EH (cell line): Measurements from ENCODE around the gene COQ3.
"Not testable (repeated sequence)": the region's sequence is repeated elsewhere in the genome, so short reads cannot be mapped to it uniquely, and the experiment has no call there.

Experiments
- DNase-seq: peaks from one replicate; pipeline ENCODE4 v3.0.0-alpha.2; 2015; ENCODE audit warnings: low read depth

COQ3 gene

GRCh38 chr6:99384507-99384906, 9.5 kb downstream of the COQ3 start:
- no peak for DNase-seq

DNA sequence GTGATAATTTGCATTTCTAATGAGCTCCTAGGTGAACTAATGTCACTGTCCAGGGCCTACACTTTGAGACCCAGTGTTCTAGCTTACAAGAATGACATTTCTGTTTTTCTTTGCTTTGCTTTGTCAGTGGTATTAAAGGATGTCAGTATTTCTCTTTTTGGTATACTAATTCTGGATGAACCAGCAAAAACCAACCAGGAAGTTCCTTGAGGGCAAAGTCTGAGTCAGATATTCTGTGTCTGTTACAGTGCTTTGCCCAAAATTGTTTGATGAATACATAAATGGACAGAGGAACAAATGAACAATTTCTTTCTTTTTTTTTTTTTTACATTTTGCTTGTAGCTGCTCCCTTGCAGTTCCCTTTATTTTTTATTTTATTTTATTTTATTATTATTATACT, 15.4 kb downstream of the COQ3 start:
- no peak for DNase-seq

- DNase-seq: no peak
Measured at GRCh38 chr6:99369533-99369932, 24.5 kb downstream of the COQ3 start.

GRCh38 chr6:99366852-99367251, 27.1 kb downstream of the COQ3 start:
- peak; percentile 9 for DNase-seq

GRCh38 chr6:99364026-99364425, 30.0 kb downstream of the COQ3 start:
- DNase-seq: no peak

DNA sequence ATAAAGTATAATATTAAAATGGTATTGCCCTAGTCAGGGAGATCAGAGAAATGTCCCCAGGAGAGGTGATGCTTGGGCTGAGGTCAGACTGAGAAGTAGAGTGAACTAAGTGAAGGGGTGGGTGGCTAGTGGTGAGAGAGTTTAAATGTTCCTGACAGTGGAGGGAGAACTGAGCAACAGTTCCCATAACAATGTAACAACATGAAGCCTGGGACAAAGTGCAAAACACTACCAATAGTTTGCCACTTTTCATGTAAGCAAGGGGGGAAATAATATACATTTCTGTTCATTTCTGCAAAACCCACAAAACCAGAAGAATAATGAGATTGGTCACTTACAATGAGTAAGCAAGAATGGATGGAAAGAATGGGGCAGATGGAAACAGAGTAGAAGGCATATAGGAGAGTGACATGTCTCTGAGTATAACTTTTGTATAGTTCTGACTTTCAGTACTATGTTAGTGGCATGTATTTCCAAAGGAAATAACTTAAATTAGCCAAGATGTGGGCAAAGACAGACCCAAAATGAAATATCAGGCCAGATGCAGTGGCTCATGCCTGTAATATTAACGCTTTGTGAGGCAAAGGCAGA, 31.2 kb downstream of the COQ3 start:
- DNase-seq: no peak

GRCh38 chr6:99359800-99360199, 34.2 kb downstream of the COQ3 start:
- no peak for DNase-seq

GRCh38 chr6:99356641-99357040, 37.4 kb downstream of the COQ3 start:
- no peak for DNase-seq

DNA sequence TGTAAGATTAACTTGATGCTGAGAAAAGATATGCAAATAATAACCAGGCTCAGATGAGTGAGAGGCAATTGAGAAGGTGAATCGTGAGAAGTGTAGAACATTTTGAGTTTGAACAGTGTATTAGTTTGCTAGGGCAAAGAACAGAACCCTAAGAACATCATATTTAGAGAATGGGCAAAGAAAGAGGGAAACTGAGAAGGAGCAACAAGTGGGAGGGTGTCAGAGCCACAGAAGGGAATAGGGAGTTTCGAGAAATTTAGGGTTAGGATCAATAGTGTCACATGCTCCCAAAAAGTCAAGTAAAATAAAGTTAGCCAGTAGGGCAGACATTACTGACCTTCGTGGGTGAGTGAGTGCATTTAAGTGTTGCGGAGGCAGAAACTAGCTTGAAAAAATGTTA, 39.0 kb downstream of the COQ3 start:
- no peak for DNase-seq

DNA sequence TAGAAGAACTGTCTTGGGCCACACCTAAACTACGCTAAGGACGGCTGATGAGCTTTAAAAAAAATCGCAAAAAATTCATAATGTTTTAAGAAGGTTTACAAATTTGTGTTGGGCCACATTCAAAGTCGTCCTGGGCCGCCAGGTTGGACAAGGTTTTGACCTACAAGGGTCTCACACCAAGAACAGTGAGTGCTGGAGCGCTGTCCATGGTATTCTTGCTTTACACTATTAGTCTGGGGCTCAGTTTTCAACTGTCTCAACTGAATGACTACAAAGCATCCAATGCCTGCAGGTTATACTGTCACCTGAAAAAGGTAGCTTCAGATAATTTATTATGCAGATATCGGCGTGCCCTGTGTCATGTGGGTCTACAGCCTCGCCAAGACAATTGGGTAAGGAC, 40.9 kb downstream of the COQ3 start:
- DNase-seq: peak; percentile 26

DNA sequence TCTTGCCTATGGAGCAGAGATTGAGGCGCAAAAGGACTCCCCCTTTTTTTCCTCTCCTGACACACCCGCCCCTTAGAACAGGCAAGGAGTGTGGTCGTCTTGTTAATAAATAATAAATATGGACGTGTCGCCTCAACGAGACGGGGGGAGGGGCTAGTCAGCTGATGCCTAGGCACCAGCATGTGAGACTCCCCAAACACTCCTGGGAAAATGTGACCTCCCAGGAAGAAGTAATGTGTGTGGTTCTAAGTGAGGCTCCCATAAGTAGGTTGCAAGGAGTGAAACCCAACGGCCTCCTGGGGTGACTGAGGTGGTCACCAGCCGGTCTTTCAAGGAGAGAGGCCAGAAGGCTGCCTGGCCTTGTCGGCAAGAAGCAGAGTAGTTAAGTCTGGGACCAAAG, 43.4 kb downstream of the COQ3 start:
- DNase-seq: no peak

- DNase-seq: peak; percentile 49
Measured at GRCh38 chr6:99349171-99350141, 44.5 kb downstream of the COQ3 start, which contains the start of gene FAXC. TSS of gene FAXC (minus strand) at chr6:99349674. CDS start at chr6:99349372, 302 bp downstream.

DNA sequence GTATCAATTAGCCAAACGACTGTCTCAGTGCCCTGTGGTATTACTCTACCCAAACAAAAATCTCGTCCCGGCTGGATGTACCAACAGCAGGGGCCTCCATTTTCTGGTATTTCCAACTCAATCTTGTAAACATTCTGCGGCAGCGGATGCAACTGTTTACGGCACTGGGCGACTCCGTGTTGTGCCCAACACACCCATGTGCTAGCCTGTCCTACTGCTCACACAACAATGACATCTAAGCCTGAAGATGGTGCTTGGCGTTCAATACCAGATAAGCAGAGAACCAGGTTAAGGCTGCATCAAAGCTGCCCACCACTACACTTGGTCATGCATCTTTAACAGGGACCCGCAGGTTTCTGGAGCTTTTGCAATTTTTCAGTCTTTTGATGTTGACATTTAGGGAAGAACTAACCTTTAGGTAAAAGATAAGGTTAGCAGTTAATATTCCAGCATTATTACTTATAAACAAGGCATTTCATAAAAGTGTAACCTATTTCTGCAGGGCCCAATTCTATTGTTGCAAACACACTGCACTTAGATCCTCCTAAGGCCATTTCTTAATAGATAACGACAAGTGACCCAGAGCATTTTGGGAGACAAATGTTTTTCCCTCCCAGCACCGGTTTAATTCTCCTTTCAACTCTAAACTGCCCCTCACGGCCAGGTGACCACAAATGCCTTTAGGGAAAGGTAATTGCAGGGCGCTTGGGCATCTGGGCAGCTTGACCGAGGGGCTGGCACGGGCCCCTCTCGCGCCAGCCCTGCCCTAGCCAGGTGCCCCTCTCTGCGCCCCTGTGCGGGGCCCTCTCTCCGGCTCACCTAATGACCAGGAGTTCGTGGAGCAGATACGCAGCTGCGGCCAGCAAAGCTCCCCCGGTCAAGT, 45.5 kb downstream of the COQ3 start:
- DNase-seq: no peak

DNA sequence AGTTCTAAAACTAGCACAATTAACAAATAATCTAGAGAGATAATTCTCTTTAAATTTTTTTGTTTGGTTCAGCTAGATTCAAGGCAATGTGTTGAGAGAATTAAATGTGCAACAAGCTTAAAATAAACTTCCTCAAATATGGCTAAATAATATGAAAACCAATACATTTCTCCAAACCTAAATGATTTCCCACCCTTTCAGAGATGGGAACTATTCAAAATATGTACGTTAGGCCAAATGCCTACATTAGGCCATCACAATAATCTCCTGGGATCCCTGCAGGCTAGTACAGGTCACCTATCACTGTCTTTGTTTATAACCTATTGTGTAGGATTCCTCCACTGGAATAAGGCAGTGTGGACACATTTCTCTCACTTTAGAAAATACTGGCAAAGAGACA, 46.2 kb downstream of the COQ3 start:
- DNase-seq: no peak

DNA sequence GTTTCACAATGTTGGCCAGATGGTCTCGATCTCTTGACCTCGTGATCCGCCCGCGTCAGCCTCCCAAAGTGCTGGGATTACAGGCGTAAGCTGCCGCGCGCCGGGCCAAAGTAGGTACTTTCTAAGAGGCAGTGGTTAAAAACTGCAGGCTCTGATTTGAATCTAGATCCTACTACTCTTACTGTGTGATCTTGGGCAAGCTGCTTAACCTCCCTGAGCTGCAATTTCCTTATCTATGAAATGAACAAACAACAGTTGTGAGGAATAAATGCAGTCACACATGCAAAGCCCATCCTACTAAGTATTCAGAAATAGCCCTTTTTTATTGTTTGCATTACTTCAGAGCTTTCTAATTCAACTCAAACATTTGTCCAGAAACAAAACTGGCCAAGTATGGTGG, 47.4 kb downstream of the COQ3 start:
- DNase-seq: no peak

- DNase-seq: no peak
Measured at GRCh38 chr6:99345164-99345563, 48.8 kb downstream of the COQ3 start.

GRCh38 chr6:99344289-99344688, 49.7 kb downstream of the COQ3 start:
- peak; percentile 73 for DNase-seq

- DNase-seq: no peak
Measured at GRCh38 chr6:99341862-99342455, 52.0 kb downstream of the COQ3 start.

- DNase-seq: no peak
Measured at GRCh38 chr6:99338188-99338587, 55.8 kb downstream of the COQ3 start.

DNA sequence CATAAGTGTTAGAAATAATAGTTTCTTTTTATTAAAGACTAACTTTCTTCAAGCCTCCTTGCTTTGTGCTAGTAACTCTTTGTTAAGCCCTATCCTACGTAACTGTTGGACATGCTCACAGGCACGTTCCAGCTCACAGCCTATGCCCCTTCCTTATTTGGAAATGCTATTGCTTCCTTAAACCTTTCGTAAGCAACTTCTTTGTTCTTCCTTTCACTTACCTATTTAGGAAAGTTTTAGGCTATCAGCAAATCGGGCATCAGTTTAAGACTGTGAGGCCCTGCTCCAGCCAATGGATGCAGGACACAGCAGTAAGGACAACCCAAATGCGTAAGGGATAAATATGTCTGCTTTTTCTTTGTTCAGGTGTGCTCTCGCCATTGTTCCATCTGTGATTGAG, 58.7 kb downstream of the COQ3 start:
- not testable (repeated sequence) for DNase-seq

- DNase-seq: peak; percentile 67
Measured at GRCh38 chr6:99334526-99335127, 59.4 kb downstream of the COQ3 start.

GRCh38 chr6:99333068-99333467, 60.9 kb downstream of the COQ3 start:
- no peak for DNase-seq
